ENCODE data around the gene VPS4B. TPM values are rescaled to one million over a fixed set of nuclear protein-coding genes. Genes with fewer than 3 reads are reported as not detected.

Gene VPS4B
- total RNA-seq, 2 donors from 2014 or later, result 28.3 to 31.7 TPM

- 91% methylated on average over 6 of the region's 6 CpGs for WGBS
- H3K36me3 ChIP-seq, result no peaks in the 10 kb centered on the region
- no peaks in the 10 kb centered on the region for H3K27me3 ChIP-seq (replicated peaks; ENCODE audit: insufficient read depth)
- no peak for TF ChIP-seq POLR2AphosphoS5 (IDR thresholded peaks at IDR 0.05)
- peak in 1 of 4 experiments; percentile 17 for TF ChIP-seq CTCF (IDR thresholded peaks at IDR 0.05)
- H3K4me3 ChIP-seq, result no peak overlapping the region
- no peaks in the 10 kb centered on the region for H3K9me3 ChIP-seq
- intact Hi-C loops (cut with DNase I), result no loop called here
- H3K4me1 ChIP-seq (replicated peaks), result no peaks in the 10 kb centered on the region
- DNase-seq (ENCODE audit: low spot score), result no peak
- H3K27ac ChIP-seq, result no peak overlapping the region
These were observed 21.6 kb upstream of the VPS4B start for GRCh38 chr18:63443829-63444228.

- intact Hi-C loops (cut with DNase I), result no loop called here
- H3K4me1 ChIP-seq (replicated peaks), result no peaks in the 10 kb centered on the region
- H3K4me3 ChIP-seq, result no peak overlapping the region
- TF ChIP-seq CTCF (IDR thresholded peaks at IDR 0.05) (no peak), POLR2AphosphoS5 (IDR thresholded peaks at IDR 0.05) (no peak), POLR2A (IDR thresholded peaks at IDR 0.05) (no peak)
- no peaks in the 10 kb centered on the region for H3K36me3 ChIP-seq
- H3K27ac ChIP-seq, result no peak overlapping the region
- no peak for DNase-seq (ENCODE audit: low spot score)
- H3K27me3 ChIP-seq (replicated peaks; ENCODE audit: insufficient read depth), result no peaks in the 10 kb centered on the region
- H3K9me3 ChIP-seq, result no peaks in the 10 kb centered on the region
- WGBS, result 79% methylated on average over 5 of the region's 5 CpGs
These were observed 18.6 kb upstream of the VPS4B start for GRCh38 chr18:63440881-63441280.

- intact Hi-C loops (cut with DNase I), result no loop called here
- WGBS, result 14% methylated on average over 1 of the region's 1 CpG
These were observed 17.9 kb upstream of the VPS4B start for GRCh38 chr18:63440219-63440618.

GRCh38 chr18:63439334-63439733 is 17.1 kb upstream of the VPS4B start:
- no peaks in the 10 kb centered on the region for H3K4me1 ChIP-seq (replicated peaks)
- no peak overlapping the region for H3K27ac ChIP-seq
- H3K27me3 ChIP-seq (replicated peaks; ENCODE audit: insufficient read depth), result no peaks in the 10 kb centered on the region
- intact Hi-C loops (cut with DNase I), result loop anchor here (5.0 to 10.0 kb wide), 2 partner anchors 422 to 725 kb away; partner anchors contain the start of gene PHLPP1
- H3K4me3 ChIP-seq, result no peak overlapping the region
- no peaks in the 10 kb centered on the region for H3K9me3 ChIP-seq
- peak; percentile 45 to 77 (median 63) for TF ChIP-seq CTCF (IDR thresholded peaks at IDR 0.05)
- TF ChIP-seq POLR2A (IDR thresholded peaks at IDR 0.05), result no peak
- peak; percentile 14 for TF ChIP-seq POLR2AphosphoS5 (IDR thresholded peaks at IDR 0.05)
- DNase-seq (ENCODE audit: low spot score), result peak; percentile 37
- no peaks in the 10 kb centered on the region for H3K36me3 ChIP-seq
- 4% methylated on average over 6 of the region's 6 CpGs for WGBS

More at GRCh38 chr18:63440219-63440618, 17.9 kb upstream of the VPS4B start:
- no peak for DNase-seq (ENCODE audit: low spot score)
- no peak overlapping the region for H3K27ac ChIP-seq
- no peaks in the 10 kb centered on the region for H3K36me3 ChIP-seq
- H3K27me3 ChIP-seq (replicated peaks; ENCODE audit: insufficient read depth), result no peaks in the 10 kb centered on the region
- H3K4me1 ChIP-seq (replicated peaks), result no peaks in the 10 kb centered on the region
- H3K4me3 ChIP-seq, result no peak overlapping the region
- H3K9me3 ChIP-seq, result no peaks in the 10 kb centered on the region
- TF ChIP-seq POLR2AphosphoS5 (IDR thresholded peaks at IDR 0.05) (no peak), CTCF (IDR thresholded peaks at IDR 0.05) (no peak), POLR2A (IDR thresholded peaks at IDR 0.05) (no peak)

GRCh38 chr18:63438181-63438580 is 15.9 kb upstream of the VPS4B start:
- Histone ChIP-seq H3K27me3 (replicated peaks; ENCODE audit: insufficient read depth) (no peaks in the 10 kb centered on the region), H3K4me3 (no peak overlapping the region), H3K4me1 (replicated peaks) (no peaks in the 10 kb centered on the region), H3K9me3 (no peaks in the 10 kb centered on the region), H3K36me3 (no peaks in the 10 kb centered on the region), H3K27ac (no peak overlapping the region)
- TF ChIP-seq POLR2AphosphoS5 (IDR thresholded peaks at IDR 0.05), result no peak
- TF ChIP-seq POLR2A (IDR thresholded peaks at IDR 0.05), result no peak
- TF ChIP-seq CTCF (IDR thresholded peaks at IDR 0.05), result no peak
- 74% methylated on average over 2 of the region's 2 CpGs for WGBS
- intact Hi-C loops (cut with DNase I), result loop anchor here (5.0 to 10.0 kb wide), 2 partner anchors 421 to 723 kb away; partner anchors contain the start of gene PHLPP1
- DNase-seq (ENCODE audit: low spot score), result no peak

Measured in prostate gland (tissue), 2 donors.